HepG2 (cell line): ENCODE measurements around the gene NXT1. TPM values are rescaled to one million over a fixed set of nuclear protein-coding genes. Genes with fewer than 3 reads are reported as not detected.

Source experiments
- AHDC1 ChIP-seq: sonication (generic); formaldehyde crosslinking; IDR thresholded peaks from 2 replicates; pipeline ENCODE4 v1.5.1; 2020; ENCODE audit warnings: mild to moderate bottlenecking, missing genetic modification reagents, borderline replicate concordance
- CEBPG ChIP-seq: IDR thresholded peaks from 2 replicates; pipeline ENCODE4 v1.6.1; 2016
- EP300 ChIP-seq, 3 experiments: sonication (generic) in 1 of 3; formaldehyde crosslinking in 1 of 3; IDR thresholded peaks; 2 replicates each; pipeline versions ENCODE4 v1.5.1 to v1.6.1; 2011 to 2020; ENCODE audit warnings: low read depth in 2 of 3, low read length in 2 of 3, borderline replicate concordance in 1 of 3, improper control_type of control experiment in 1 of 3, mild to moderate bottlenecking in 1 of 3, missing genetic modification reagents in 1 of 3, moderate library complexity in 1 of 3
- FOXK1 ChIP-seq: sonication (generic); formaldehyde crosslinking; IDR thresholded peaks from 2 replicates; pipeline ENCODE4 v1.4.0; 2020; ENCODE audit warnings: low read depth, missing genetic modification reagents, borderline replicate concordance
- HMG20A ChIP-seq: IDR thresholded peaks from 2 replicates; pipeline ENCODE4 v1.6.1; 2016; ENCODE audit warnings: borderline replicate concordance
- HNF4G ChIP-seq, 2 experiments: sonication (generic) in 1 of 2; formaldehyde crosslinking in 1 of 2; IDR thresholded peaks; 2 replicates each; pipeline versions ENCODE4 v1.4.0 to v1.6.1; 2011 to 2020; ENCODE audit warnings: borderline replicate concordance in 2 of 2, low read depth in 2 of 2, mild to moderate bottlenecking in 2 of 2, low read length in 1 of 2, missing genetic modification reagents in 1 of 2, moderate library complexity in 1 of 2
- JARID2 ChIP-seq: sonication (generic); formaldehyde crosslinking; IDR thresholded peaks from 2 replicates; pipeline ENCODE4 v1.8.1; 2023; ENCODE audit warnings: missing genetic modification reagents, inconsistent platforms; ENCODE audit not compliant: insufficient replicate concordance
- JDP2 ChIP-seq: sonication (generic); formaldehyde crosslinking; IDR thresholded peaks from 2 replicates; pipeline ENCODE4 v1.8.1; 2022; ENCODE audit warnings: missing genetic modification reagents, borderline replicate concordance
- MIXL1 ChIP-seq: IDR thresholded peaks from 2 replicates; pipeline ENCODE4 v1.6.1; 2016
- RBM22 ChIP-seq: fragments of 200-400 bp; formaldehyde crosslinking; optimal IDR thresholded peaks from 2 replicates; pipeline ENCODE3; 2017; ENCODE audit warnings: mild to moderate bottlenecking, low read length, moderate library complexity
- RFX5 ChIP-seq: IDR thresholded peaks from 2 replicates; pipeline ENCODE4 v1.6.1; 2011; ENCODE audit warnings: low read depth, low read length, improper control_type of control experiment
- TBX2 ChIP-seq: sonication (generic); formaldehyde crosslinking; IDR thresholded peaks from 2 replicates; pipeline ENCODE4 v1.5.0; 2020; ENCODE audit warnings: missing genetic modification reagents, mild to moderate bottlenecking, borderline replicate concordance
- ZNF503 ChIP-seq: sonication (generic); formaldehyde crosslinking; IDR thresholded peaks from 2 replicates; pipeline ENCODE4 v1.4.0; 2020; ENCODE audit warnings: missing genetic modification reagents
- ZSCAN25 ChIP-seq: sonication (generic); formaldehyde crosslinking; IDR thresholded peaks from 2 replicates; pipeline ENCODE4 v1.8.0; 2022; ENCODE audit warnings: mild to moderate bottlenecking, missing genetic modification reagents
- polyA plus RNA-seq, 8 experiments: library from polyadenylated mRNA; depleted of rRNA in 3 of 8; stranded (reverse) in 7 of 8; unstranded in 1 of 8; fragments of >200 nt; fragmentation: Illumina TruSeq in 4 of 8; extraction: Trizol in 4 of 8; gene quantifications; 2 replicates each; pipeline versions ENCODE4 v1.2.1 to v1.2.3, GENCODE V29; 2011 to 2016; ENCODE audit warnings: low read depth in 4 of 8, missing spikeins in 1 of 8, mixed read lengths in 1 of 8; ENCODE audit not compliant: insufficient read depth in 1 of 8
- total RNA-seq, 5 experiments: library from RNA; depleted of rRNA; stranded (reverse); fragments of >200 nt; fragmentation: Illumina TruSeq; extraction: Trizol; gene quantifications; 2 replicates each; pipeline ENCODE4 v1.2.3, GENCODE V29; 2016; ENCODE audit warnings: low read depth in 1 of 5
- TF ChIP-seq, protein P1 (sequence below): sonication (generic); IDR thresholded peaks from 2 replicates; pipeline ENCODE4 v1.6.1; 2016; ENCODE audit warnings: low read depth, borderline replicate concordance
- TF ChIP-seq, protein P2 (sequence below): sonication (generic); formaldehyde crosslinking; IDR thresholded peaks from 2 replicates; pipeline ENCODE4 v1.4.0; 2020; ENCODE audit warnings: missing genetic modification reagents

NXT1 gene
- total and polyA plus RNA-seq, 2 of the 13 experiments (the other 11 are each of a cell fraction or from before 2014, with no cell fraction given) = 35.6 to 65.9 TPM

- TF ChIP-seq ZSCAN25 (CRISPR knock-in tag) = peak; percentile 21; the same call in 1 of the 2 replicates
- peak; percentile 74; the same call in 1 of the 2 replicates for TF ChIP-seq HMG20A (CRISPR knock-in tag)
- no peak for TF ChIP-seq RFX5
- peak in 1 of 2 experiments; percentile 72; a peak in 2 of 4 replicates for TF ChIP-seq EP300 (IDR thresholded peaks at IDR 0.05; ENCODE audit: low read depth in 2 of 2, low read length in 2 of 2)
- TF ChIP-seq EP300 (CRISPR knock-in tag; IDR thresholded peaks at IDR 0.05; ENCODE audit: borderline replicate concordance) = peak; percentile 77; the same call in 1 of the 2 replicates
- peak; percentile 39 for TF ChIP-seq RBM22
- TF ChIP-seq JARID2 (CRISPR knock-in tag) = no peak
- peak; percentile 30; the same call in 1 of the 2 replicates for TF ChIP-seq MIXL1 (CRISPR knock-in tag)
- TF ChIP-seq FOXK1 (CRISPR knock-in tag) = peak; percentile 85; the same call in 1 of the 2 replicates
- TF ChIP-seq CEBPG = peak; percentile 14; the same call in 1 of the 2 replicates
- TF ChIP-seq, protein P1, sequence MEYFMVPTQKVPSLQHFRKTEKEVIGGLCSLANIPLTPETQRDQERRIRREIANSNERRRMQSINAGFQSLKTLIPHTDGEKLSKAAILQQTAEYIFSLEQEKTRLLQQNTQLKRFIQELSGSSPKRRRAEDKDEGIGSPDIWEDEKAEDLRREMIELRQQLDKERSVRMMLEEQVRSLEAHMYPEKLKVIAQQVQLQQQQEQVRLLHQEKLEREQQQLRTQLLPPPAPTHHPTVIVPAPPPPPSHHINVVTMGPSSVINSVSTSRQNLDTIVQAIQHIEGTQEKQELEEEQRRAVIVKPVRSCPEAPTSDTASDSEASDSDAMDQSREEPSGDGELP = peak; percentile 22; the same call in 1 of the 2 replicates
- TF ChIP-seq, protein P2, sequence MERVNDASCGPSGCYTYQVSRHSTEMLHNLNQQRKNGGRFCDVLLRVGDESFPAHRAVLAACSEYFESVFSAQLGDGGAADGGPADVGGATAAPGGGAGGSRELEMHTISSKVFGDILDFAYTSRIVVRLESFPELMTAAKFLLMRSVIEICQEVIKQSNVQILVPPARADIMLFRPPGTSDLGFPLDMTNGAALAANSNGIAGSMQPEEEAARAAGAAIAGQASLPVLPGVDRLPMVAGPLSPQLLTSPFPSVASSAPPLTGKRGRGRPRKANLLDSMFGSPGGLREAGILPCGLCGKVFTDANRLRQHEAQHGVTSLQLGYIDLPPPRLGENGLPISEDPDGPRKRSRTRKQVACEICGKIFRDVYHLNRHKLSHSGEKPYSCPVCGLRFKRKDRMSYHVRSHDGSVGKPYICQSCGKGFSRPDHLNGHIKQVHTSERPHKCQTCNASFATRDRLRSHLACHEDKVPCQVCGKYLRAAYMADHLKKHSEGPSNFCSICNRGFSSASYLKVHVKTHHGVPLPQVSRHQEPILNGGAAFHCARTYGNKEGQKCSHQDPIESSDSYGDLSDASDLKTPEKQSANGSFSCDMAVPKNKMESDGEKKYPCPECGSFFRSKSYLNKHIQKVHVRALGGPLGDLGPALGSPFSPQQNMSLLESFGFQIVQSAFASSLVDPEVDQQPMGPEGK (CRISPR knock-in tag) = peak; percentile 85
- peak; percentile 46; the same call in 1 of the 2 replicates for TF ChIP-seq TBX2 (CRISPR knock-in tag)
- TF ChIP-seq JDP2 (CRISPR knock-in tag) = no peak
- peak; percentile 35; the same call in 1 of the 2 replicates for TF ChIP-seq HNF4G (IDR thresholded peaks at IDR 0.05; ENCODE audit: borderline replicate concordance, low read depth, low read length)
- peak; percentile 38; the same call in 1 of the 2 replicates for TF ChIP-seq HNF4G (CRISPR knock-in tag; IDR thresholded peaks at IDR 0.05; ENCODE audit: borderline replicate concordance, low read depth)
- peak; percentile 95 for TF ChIP-seq AHDC1
- peak; percentile 82; the same call in 1 of the 2 replicates for TF ChIP-seq ZNF503 (CRISPR knock-in tag)
Measured at GRCh38 chr20:23386304-23387117, 35.9 kb downstream of the NXT1 start (continued).
